ENCODE results near the gene CYP4F2.

DNA sequence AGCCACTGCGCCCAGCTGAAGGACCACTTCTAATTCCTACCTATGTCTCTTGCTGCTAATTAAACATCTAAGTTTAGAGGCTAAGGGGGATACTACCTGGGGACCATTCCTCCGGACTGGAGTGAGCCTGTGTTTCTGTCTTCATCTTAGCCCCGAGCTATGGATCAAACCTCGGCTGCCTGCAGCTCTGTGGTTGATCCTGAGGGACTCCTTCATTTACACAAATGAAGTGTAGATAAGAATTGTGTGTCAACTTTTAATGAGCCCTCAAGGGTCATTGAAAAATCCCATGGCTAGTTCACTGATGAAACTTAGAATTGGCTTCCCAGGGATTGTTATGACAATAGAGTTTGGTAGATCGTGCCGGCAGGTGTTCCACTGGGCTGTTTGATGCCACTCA is 51.0 kb downstream of the CYP4F2 start:
- TF ChIP-seq POLR2A (IDR thresholded peaks at IDR 0.05): no peak
- TF ChIP-seq, protein P1, sequence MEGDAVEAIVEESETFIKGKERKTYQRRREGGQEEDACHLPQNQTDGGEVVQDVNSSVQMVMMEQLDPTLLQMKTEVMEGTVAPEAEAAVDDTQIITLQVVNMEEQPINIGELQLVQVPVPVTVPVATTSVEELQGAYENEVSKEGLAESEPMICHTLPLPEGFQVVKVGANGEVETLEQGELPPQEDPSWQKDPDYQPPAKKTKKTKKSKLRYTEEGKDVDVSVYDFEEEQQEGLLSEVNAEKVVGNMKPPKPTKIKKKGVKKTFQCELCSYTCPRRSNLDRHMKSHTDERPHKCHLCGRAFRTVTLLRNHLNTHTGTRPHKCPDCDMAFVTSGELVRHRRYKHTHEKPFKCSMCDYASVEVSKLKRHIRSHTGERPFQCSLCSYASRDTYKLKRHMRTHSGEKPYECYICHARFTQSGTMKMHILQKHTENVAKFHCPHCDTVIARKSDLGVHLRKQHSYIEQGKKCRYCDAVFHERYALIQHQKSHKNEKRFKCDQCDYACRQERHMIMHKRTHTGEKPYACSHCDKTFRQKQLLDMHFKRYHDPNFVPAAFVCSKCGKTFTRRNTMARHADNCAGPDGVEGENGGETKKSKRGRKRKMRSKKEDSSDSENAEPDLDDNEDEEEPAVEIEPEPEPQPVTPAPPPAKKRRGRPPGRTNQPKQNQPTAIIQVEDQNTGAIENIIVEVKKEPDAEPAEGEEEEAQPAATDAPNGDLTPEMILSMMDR (IDR thresholded peaks at IDR 0.05 in 8 of 11, conservative IDR thresholded peaks at IDR 0.05 in 3 of 11): no peak
